Measurements from ENCODE around the gene UNC80.

Gene UNC80

GRCh38 chr2:209771474-209772289, at the start of gene UNC80:
Gene UNC80 (plus strand): TSS chr2:209771832. CDS start chr2:209772073, 241 bp downstream.
- Histone ChIP-seq H3K9me3 (ENCODE audit: low read depth, low read length) (no peaks in the 10 kb centered on the region), H3K36me3 (ENCODE audit: insufficient read depth, low read length) (no peaks in the 10 kb centered on the region), H3K4me3 (peak within 1 kb of the TSS; percentile 50), H3K27ac (no peak within 1 kb of the TSS), H3K9ac (ENCODE audit: insufficient read length) (no peak within 1 kb of the TSS)
- no peak for TF ChIP-seq POLR2AphosphoS5 (IDR thresholded peaks at IDR 0.05; ENCODE audit: borderline replicate concordance, low read depth, low read length)
- no peak for TF ChIP-seq FOXP2 (optimal IDR thresholded peaks at IDR 0.05; ENCODE audit: control extremely low read depth, extremely low read length, insufficient read depth)
- no peak for TF ChIP-seq EZH2 (IDR thresholded peaks at IDR 0.05)
- DNase-seq (ENCODE audit: low read depth, low spot score), result no peak

- no peaks in the 10 kb centered on the region for H3K36me3 ChIP-seq (ENCODE audit: insufficient read depth, low read length)
- no peak overlapping the region for H3K4me3 ChIP-seq
- no peaks in the 10 kb centered on the region for H3K9me3 ChIP-seq (ENCODE audit: low read depth, low read length)
- no peak overlapping the region for H3K9ac ChIP-seq (ENCODE audit: insufficient read length)
- H3K27ac ChIP-seq, result no peak overlapping the region
- no peak for DNase-seq (ENCODE audit: low read depth, low spot score)
- TF ChIP-seq EZH2 (IDR thresholded peaks at IDR 0.05), result no peak
- no peak for TF ChIP-seq FOXP2 (optimal IDR thresholded peaks at IDR 0.05; ENCODE audit: control extremely low read depth, extremely low read length, insufficient read depth)
- no peak for TF ChIP-seq POLR2AphosphoS5 (IDR thresholded peaks at IDR 0.05; ENCODE audit: borderline replicate concordance, low read depth, low read length)
Measured at GRCh38 chr2:209726311-209726710, 45.3 kb upstream of the UNC80 start.

GRCh38 chr2:209727077-209727476, 44.6 kb upstream of the UNC80 start:
- no peak for TF ChIP-seq EZH2 (IDR thresholded peaks at IDR 0.05)
- TF ChIP-seq POLR2AphosphoS5 (IDR thresholded peaks at IDR 0.05; ENCODE audit: borderline replicate concordance, low read depth, low read length), result no peak
- TF ChIP-seq FOXP2 (optimal IDR thresholded peaks at IDR 0.05; ENCODE audit: control extremely low read depth, extremely low read length, insufficient read depth), result no peak
- H3K9ac ChIP-seq (ENCODE audit: insufficient read length), result no peak overlapping the region

GRCh38 chr2:209734805-209735204, 36.8 kb upstream of the UNC80 start:
- Histone ChIP-seq H3K36me3 (ENCODE audit: insufficient read depth, low read length) (no peaks in the 10 kb centered on the region), H3K27ac (no peak overlapping the region), H3K9me3 (ENCODE audit: low read depth, low read length) (no peaks in the 10 kb centered on the region), H3K9ac (ENCODE audit: insufficient read length) (no peak overlapping the region), H3K4me3 (no peak overlapping the region)
- DNase-seq (ENCODE audit: low read depth, low spot score), result no peak
- TF ChIP-seq POLR2AphosphoS5 (IDR thresholded peaks at IDR 0.05; ENCODE audit: borderline replicate concordance, low read depth, low read length), result no peak
- TF ChIP-seq EZH2 (IDR thresholded peaks at IDR 0.05), result no peak
- TF ChIP-seq FOXP2 (optimal IDR thresholded peaks at IDR 0.05; ENCODE audit: control extremely low read depth, extremely low read length, insufficient read depth), result no peak

More at GRCh38 chr2:209727077-209727476, 44.6 kb upstream of the UNC80 start:
- DNase-seq (ENCODE audit: low read depth, low spot score), result no peak
- Histone ChIP-seq H3K9me3 (ENCODE audit: low read depth, low read length) (no peaks in the 10 kb centered on the region), H3K27ac (no peak overlapping the region), H3K36me3 (ENCODE audit: insufficient read depth, low read length) (no peaks in the 10 kb centered on the region), H3K4me3 (no peak overlapping the region)

GRCh38 chr2:209741953-209742352, 29.7 kb upstream of the UNC80 start:
- H3K4me3 ChIP-seq, result no peak overlapping the region
- no peaks in the 10 kb centered on the region for H3K36me3 ChIP-seq (ENCODE audit: insufficient read depth, low read length)
- DNase-seq (ENCODE audit: low read depth, low spot score), result no peak
- H3K9me3 ChIP-seq (ENCODE audit: low read depth, low read length), result no peaks in the 10 kb centered on the region
- no peak overlapping the region for H3K9ac ChIP-seq (ENCODE audit: insufficient read length)
- no peak for TF ChIP-seq FOXP2 (optimal IDR thresholded peaks at IDR 0.05; ENCODE audit: control extremely low read depth, extremely low read length, insufficient read depth)
- no peak for TF ChIP-seq EZH2 (IDR thresholded peaks at IDR 0.05)
- no peak for TF ChIP-seq POLR2AphosphoS5 (IDR thresholded peaks at IDR 0.05; ENCODE audit: borderline replicate concordance, low read depth, low read length)
- H3K27ac ChIP-seq, result no peak overlapping the region

- Histone ChIP-seq H3K36me3 (ENCODE audit: insufficient read depth, low read length) (no peaks in the 10 kb centered on the region), H3K9ac (ENCODE audit: insufficient read length) (no peak overlapping the region), H3K4me3 (no peak overlapping the region)
Measured at GRCh38 chr2:209753020-209753419, 18.6 kb upstream of the UNC80 start.

GRCh38 chr2:209757163-209757562, 14.5 kb upstream of the UNC80 start:
- Histone ChIP-seq H3K36me3 (ENCODE audit: insufficient read depth, low read length) (no peaks in the 10 kb centered on the region), H3K4me3 (no peak overlapping the region), H3K27ac (no peak overlapping the region), H3K9ac (ENCODE audit: insufficient read length) (no peak overlapping the region), H3K9me3 (ENCODE audit: low read depth, low read length) (no peaks in the 10 kb centered on the region)
- TF ChIP-seq EZH2 (IDR thresholded peaks at IDR 0.05) (no peak), POLR2AphosphoS5 (IDR thresholded peaks at IDR 0.05; ENCODE audit: borderline replicate concordance, low read depth, low read length) (no peak), FOXP2 (optimal IDR thresholded peaks at IDR 0.05; ENCODE audit: control extremely low read depth, extremely low read length, insufficient read depth) (no peak)
- no peak for DNase-seq (ENCODE audit: low read depth, low spot score)

More at GRCh38 chr2:209753020-209753419, 18.6 kb upstream of the UNC80 start:
- TF ChIP-seq FOXP2 (optimal IDR thresholded peaks at IDR 0.05; ENCODE audit: control extremely low read depth, extremely low read length, insufficient read depth) (no peak), POLR2AphosphoS5 (IDR thresholded peaks at IDR 0.05; ENCODE audit: borderline replicate concordance, low read depth, low read length) (no peak), EZH2 (IDR thresholded peaks at IDR 0.05) (no peak)
- Histone ChIP-seq H3K27ac (no peak overlapping the region), H3K9me3 (ENCODE audit: low read depth, low read length) (no peaks in the 10 kb centered on the region)
- no peak for DNase-seq (ENCODE audit: low read depth, low spot score)

- H3K27ac ChIP-seq, result no peak overlapping the region
- H3K9ac ChIP-seq (ENCODE audit: insufficient read length), result no peak overlapping the region
- H3K9me3 ChIP-seq (ENCODE audit: low read depth, low read length), result no peaks in the 10 kb centered on the region
- H3K4me3 ChIP-seq, result no peak overlapping the region
- H3K36me3 ChIP-seq (ENCODE audit: insufficient read depth, low read length), result no peaks in the 10 kb centered on the region
- TF ChIP-seq POLR2AphosphoS5 (IDR thresholded peaks at IDR 0.05; ENCODE audit: borderline replicate concordance, low read depth, low read length) (no peak), FOXP2 (optimal IDR thresholded peaks at IDR 0.05; ENCODE audit: control extremely low read depth, extremely low read length, insufficient read depth) (no peak), EZH2 (IDR thresholded peaks at IDR 0.05) (no peak)
- DNase-seq (ENCODE audit: low read depth, low spot score), result no peak
Measured at GRCh38 chr2:209761566-209761965, 10.1 kb upstream of the UNC80 start.

Data from SK-N-MC (cell line).